Measurements from ENCODE around the gene TPD52L1.
"Not testable (repeated sequence)": the region's sequence is repeated elsewhere in the genome, so short reads cannot be mapped to it uniquely, and the experiment has no call there.

Gene TPD52L1

GRCh38 chr6:125268765-125269164, 115.2 kb downstream of the TPD52L1 start:
- no peak overlapping the region for H3K4me3 ChIP-seq (ENCODE audit: low read depth, low read length)

- H3K4me3 ChIP-seq (ENCODE audit: low read depth, low read length): no peak overlapping the region
Measured at GRCh38 chr6:125269328-125269985, 115.9 kb downstream of the TPD52L1 start.

GRCh38 chr6:125270380-125270779, 116.8 kb downstream of the TPD52L1 start:
- no peak overlapping the region for H3K4me3 ChIP-seq (ENCODE audit: low read depth, low read length)

GRCh38 chr6:125271486-125272159, 118.0 kb downstream of the TPD52L1 start:
- H3K4me3 ChIP-seq (ENCODE audit: low read depth, low read length): no peak overlapping the region

- no peak overlapping the region for H3K4me3 ChIP-seq (ENCODE audit: low read depth, low read length)
Measured at GRCh38 chr6:125273251-125273650, 119.7 kb downstream of the TPD52L1 start.

- H3K4me3 ChIP-seq (ENCODE audit: low read depth, low read length): no peak overlapping the region
Measured at GRCh38 chr6:125273965-125274364, 120.4 kb downstream of the TPD52L1 start.

GRCh38 chr6:125274935-125275334, 121.4 kb downstream of the TPD52L1 start:
- H3K4me3 ChIP-seq (ENCODE audit: low read depth, low read length): no peak overlapping the region

- no peak overlapping the region for H3K4me3 ChIP-seq (ENCODE audit: low read depth, low read length)
Measured at GRCh38 chr6:125275779-125276178, 122.2 kb downstream of the TPD52L1 start.

- H3K4me3 ChIP-seq (ENCODE audit: low read depth, low read length): no peak overlapping the region
Measured at GRCh38 chr6:125277838-125278237, 124.3 kb downstream of the TPD52L1 start.

- H3K4me3 ChIP-seq (ENCODE audit: low read depth, low read length): no peak overlapping the region
Measured at GRCh38 chr6:125279961-125280360, 126.4 kb downstream of the TPD52L1 start.

GRCh38 chr6:125280370-125281035, 126.9 kb downstream of the TPD52L1 start:
- H3K4me3 ChIP-seq (ENCODE audit: low read depth, low read length): not testable (repeated sequence)

- not testable (repeated sequence) for H3K4me3 ChIP-seq (ENCODE audit: low read depth, low read length)
Measured at GRCh38 chr6:125282470-125282869, 128.9 kb downstream of the TPD52L1 start.

- H3K4me3 ChIP-seq (ENCODE audit: low read depth, low read length): no peak overlapping the region
Measured at GRCh38 chr6:125285353-125285752, 131.8 kb downstream of the TPD52L1 start.

- no peak overlapping the region for H3K4me3 ChIP-seq (ENCODE audit: low read depth, low read length)
Measured at GRCh38 chr6:125285936-125286335, 132.4 kb downstream of the TPD52L1 start.

GRCh38 chr6:125287718-125288117, 134.1 kb downstream of the TPD52L1 start:
- H3K4me3 ChIP-seq (ENCODE audit: low read depth, low read length): no peak overlapping the region

- H3K4me3 ChIP-seq (ENCODE audit: low read depth, low read length): no peak overlapping the region
Measured at GRCh38 chr6:125293587-125293986, 140.0 kb downstream of the TPD52L1 start.

- no peak overlapping the region for H3K4me3 ChIP-seq (ENCODE audit: low read depth, low read length)
Measured at GRCh38 chr6:125294036-125294435, 140.5 kb downstream of the TPD52L1 start.

- H3K4me3 ChIP-seq (ENCODE audit: low read depth, low read length): no peak overlapping the region
Measured at GRCh38 chr6:125294925-125295324, 141.4 kb downstream of the TPD52L1 start.

GRCh38 chr6:125296471-125296870, 142.9 kb downstream of the TPD52L1 start:
- H3K4me3 ChIP-seq (ENCODE audit: low read depth, low read length): no peak overlapping the region

- H3K4me3 ChIP-seq (ENCODE audit: low read depth, low read length): no peak overlapping the region
Measured at GRCh38 chr6:125299257-125299656, 145.7 kb downstream of the TPD52L1 start.

- H3K4me3 ChIP-seq (ENCODE audit: low read depth, low read length): peak overlapping the region; percentile 82
Measured at GRCh38 chr6:125300992-125301434, 147.4 kb downstream of the TPD52L1 start.
